Astrocyte (in vitro differentiated cells and primary cell): Measurements from ENCODE around the gene PRKG2. TPM values are rescaled to one million over a fixed set of nuclear protein-coding genes. Genes with fewer than 3 reads are reported as not detected.

Source experiments
- DNase-seq: peaks from one replicate; pipeline ENCODE4 v3.0.0-alpha.2; 2010; ENCODE audit warnings: low read depth
- FAIRE-seq: peaks from 2 replicates; lab custom pipeline; 2011; peaks lifted over from hg19 to GRCh38; lab: Jason Lieb, UNC
- H2AFZ ChIP-seq: 2 replicates; pipeline ENCODE4 v1.6.0; 2012; ENCODE audit warnings: low read depth, low read length, inconsistent platforms
- H3K27ac ChIP-seq: 2 replicates; pipeline ENCODE4 v1.5.1; 2011; ENCODE audit warnings: low read depth, low read length, inconsistent platforms
- H3K27me3 ChIP-seq: 2 replicates; pipeline ENCODE4 v1.6.0; 2011; ENCODE audit warnings: low read length, inconsistent platforms; ENCODE audit not compliant: insufficient read depth
- H3K36me3 ChIP-seq: 2 replicates; pipeline ENCODE4 v1.5.1; 2011; ENCODE audit warnings: low read length, inconsistent platforms; ENCODE audit not compliant: insufficient read depth
- H3K4me1 ChIP-seq: 2 replicates; pipeline ENCODE4 v1.5.1; 2011; ENCODE audit warnings: low read length, inconsistent platforms; ENCODE audit not compliant: insufficient read depth
- H3K4me2 ChIP-seq: 2 replicates; pipeline ENCODE4 v1.6.0; 2012; ENCODE audit warnings: low read length, inconsistent platforms
- H3K4me3 ChIP-seq: 2 replicates; pipeline ENCODE4 v1.5.1; 2011; ENCODE audit warnings: low read depth, mild to moderate bottlenecking, low read length, inconsistent platforms; ENCODE audit not compliant: insufficient read depth
- H3K79me2 ChIP-seq: 2 replicates; pipeline ENCODE4 v1.6.0; 2012; ENCODE audit warnings: mild to moderate bottlenecking, low read length, inconsistent platforms; ENCODE audit not compliant: insufficient read depth
- H3K9ac ChIP-seq: 2 replicates; pipeline ENCODE4 v1.6.0; 2012; ENCODE audit warnings: mild to moderate bottlenecking, low read length, inconsistent platforms
- H3K9me3 ChIP-seq: 2 replicates; pipeline ENCODE4 v1.5.1; 2012; ENCODE audit warnings: low read depth, mild to moderate bottlenecking, low read length, inconsistent platforms; ENCODE audit not compliant: insufficient read depth
- H4K20me1 ChIP-seq: 2 replicates; pipeline ENCODE4 v1.6.0; 2012; ENCODE audit warnings: low read length, inconsistent platforms; ENCODE audit not compliant: insufficient read depth
- H3K27ac Mint-ChIP-seq: one replicate; pipeline ENCODE4 v1.8.0; 2021; ENCODE audit warnings: mild to moderate bottlenecking, mixed read lengths; ENCODE audit not compliant: unreplicated experiment
- H3K27me3 Mint-ChIP-seq: one replicate; pipeline ENCODE4 v1.8.0; 2021; ENCODE audit warnings: low read depth, mixed read lengths; ENCODE audit not compliant: unreplicated experiment
- H3K36me3 Mint-ChIP-seq: one replicate; pipeline ENCODE4 v1.8.0; 2021; ENCODE audit warnings: low read depth, mixed read lengths; ENCODE audit not compliant: unreplicated experiment
- H3K4me1 Mint-ChIP-seq: one replicate; pipeline ENCODE4 v1.8.0; 2021; ENCODE audit warnings: low read depth, mixed read lengths; ENCODE audit not compliant: unreplicated experiment
- H3K4me3 Mint-ChIP-seq: one replicate; pipeline ENCODE4 v1.8.0; 2021; ENCODE audit warnings: mild to moderate bottlenecking, moderate library complexity, mixed read lengths; ENCODE audit not compliant: unreplicated experiment
- H3K9me3 Mint-ChIP-seq: one replicate; pipeline ENCODE4 v1.8.0; 2021; ENCODE audit warnings: mild to moderate bottlenecking, mixed read lengths; ENCODE audit not compliant: unreplicated experiment
- EZH2 ChIP-seq: IDR thresholded peaks from 2 replicates; pipeline ENCODE4 v1.6.1; 2012; ENCODE audit warnings: mild to moderate bottlenecking, low read length, inconsistent platforms; ENCODE audit not compliant: insufficient read depth
- total RNA-seq: library from RNA; stranded (reverse); gene quantifications from 2 replicates; pipeline ENCODE4 v1.2.1, GENCODE V29; 2021
- TF ChIP-seq, protein P1 (sequence below): IDR thresholded peaks from 2 replicates; pipeline ENCODE4 v1.5.1; 2011; ENCODE audit warnings: low read depth, mild to moderate bottlenecking, inconsistent platforms, low read length, moderate library complexity; ENCODE audit not compliant: insufficient read depth

Gene PRKG2
- total RNA-seq, 1 donor from 2014 or later: 0.23 TPM

DNA sequence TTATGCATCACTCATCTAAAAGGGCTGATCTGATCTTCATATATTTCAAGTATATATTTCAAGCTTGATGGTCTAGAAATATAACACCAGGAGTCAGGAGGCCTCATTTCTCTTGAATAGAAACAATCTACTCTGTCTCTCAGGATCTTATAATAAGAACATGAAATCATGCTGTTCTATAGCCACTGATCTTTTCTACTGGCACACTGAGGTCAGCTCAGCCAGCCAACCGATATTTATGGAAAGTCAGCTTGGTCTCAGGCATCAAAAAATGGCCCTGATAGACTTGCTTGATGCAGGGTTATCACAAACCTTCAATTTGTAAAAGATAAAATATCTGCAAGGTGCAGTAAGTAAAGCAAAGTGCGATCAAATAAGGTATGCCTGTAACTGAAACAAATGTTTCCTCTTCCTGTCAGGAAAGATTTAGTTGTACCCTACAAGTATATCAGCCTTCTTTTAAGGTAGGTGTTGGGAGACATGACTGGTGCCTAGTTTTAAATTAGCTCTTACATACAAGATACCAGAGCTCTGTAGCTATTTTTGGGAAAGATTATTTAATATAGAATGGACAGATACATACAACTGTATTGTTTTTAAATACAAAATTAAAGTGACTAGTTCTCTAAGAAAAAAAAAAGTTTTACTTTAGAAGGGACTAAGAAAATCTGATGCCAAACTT, 121.2 kb downstream of the PRKG2 start:
- H3K4me3 ChIP-seq: no peak overlapping the region
- H2AFZ ChIP-seq: no peak overlapping the region
- no peaks in the 10 kb centered on the region for H3K79me2 ChIP-seq
- H3K27me3 Mint-ChIP-seq: no peaks in the 10 kb centered on the region
- no peaks in the 10 kb centered on the region for H3K4me1 Mint-ChIP-seq
- FAIRE-seq (no peak), DNase-seq (no peak)
- no peaks in the 10 kb centered on the region for H3K4me1 ChIP-seq
- H3K9me3 ChIP-seq: no peaks in the 10 kb centered on the region
- no peak overlapping the region for H3K4me2 ChIP-seq
- H3K9me3 Mint-ChIP-seq: no peaks in the 10 kb centered on the region
- no peak overlapping the region for H3K27ac ChIP-seq
- no peaks in the 10 kb centered on the region for H3K36me3 ChIP-seq
- H3K27ac Mint-ChIP-seq: no peak overlapping the region
- H3K9ac ChIP-seq: no peak overlapping the region
- no peaks in the 10 kb centered on the region for H3K27me3 ChIP-seq
- no peak overlapping the region for H3K4me3 Mint-ChIP-seq
- TF ChIP-seq EZH2: no peak
- TF ChIP-seq, protein P1, sequence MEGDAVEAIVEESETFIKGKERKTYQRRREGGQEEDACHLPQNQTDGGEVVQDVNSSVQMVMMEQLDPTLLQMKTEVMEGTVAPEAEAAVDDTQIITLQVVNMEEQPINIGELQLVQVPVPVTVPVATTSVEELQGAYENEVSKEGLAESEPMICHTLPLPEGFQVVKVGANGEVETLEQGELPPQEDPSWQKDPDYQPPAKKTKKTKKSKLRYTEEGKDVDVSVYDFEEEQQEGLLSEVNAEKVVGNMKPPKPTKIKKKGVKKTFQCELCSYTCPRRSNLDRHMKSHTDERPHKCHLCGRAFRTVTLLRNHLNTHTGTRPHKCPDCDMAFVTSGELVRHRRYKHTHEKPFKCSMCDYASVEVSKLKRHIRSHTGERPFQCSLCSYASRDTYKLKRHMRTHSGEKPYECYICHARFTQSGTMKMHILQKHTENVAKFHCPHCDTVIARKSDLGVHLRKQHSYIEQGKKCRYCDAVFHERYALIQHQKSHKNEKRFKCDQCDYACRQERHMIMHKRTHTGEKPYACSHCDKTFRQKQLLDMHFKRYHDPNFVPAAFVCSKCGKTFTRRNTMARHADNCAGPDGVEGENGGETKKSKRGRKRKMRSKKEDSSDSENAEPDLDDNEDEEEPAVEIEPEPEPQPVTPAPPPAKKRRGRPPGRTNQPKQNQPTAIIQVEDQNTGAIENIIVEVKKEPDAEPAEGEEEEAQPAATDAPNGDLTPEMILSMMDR: no peak
- H3K36me3 Mint-ChIP-seq: no peaks in the 10 kb centered on the region
- H4K20me1 ChIP-seq: no peaks in the 10 kb centered on the region

DNA sequence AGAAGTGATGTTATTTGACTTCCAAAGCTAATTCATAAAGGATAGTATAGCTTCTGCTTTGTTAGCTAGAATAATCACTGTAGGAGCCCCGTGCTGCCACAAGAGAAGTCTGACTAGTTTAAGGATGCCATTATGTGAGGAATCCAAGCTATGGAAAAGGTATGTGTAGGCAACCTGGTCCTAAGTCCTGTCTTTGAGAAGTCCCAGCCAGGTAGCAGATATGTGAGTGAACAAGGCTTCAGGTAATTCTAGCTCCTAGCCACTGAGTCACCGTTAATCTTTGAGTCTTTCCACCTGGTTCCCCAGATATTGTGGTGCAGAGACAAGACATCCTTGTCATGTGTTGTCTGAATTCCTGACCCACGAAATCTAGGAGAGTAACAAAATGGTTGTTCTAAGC, 129.0 kb downstream of the PRKG2 start:
- Histone ChIP-seq H2AFZ (no peak overlapping the region), H3K4me2 (no peak overlapping the region), H3K36me3 (no peaks in the 10 kb centered on the region), H3K9ac (no peak overlapping the region), H3K9me3 (no peaks in the 10 kb centered on the region), H4K20me1 (no peaks in the 10 kb centered on the region), H3K79me2 (no peaks in the 10 kb centered on the region), H3K27ac (no peak overlapping the region), H3K4me3 (no peak overlapping the region), H3K27me3 (no peaks in the 10 kb centered on the region), H3K4me1 (no peaks in the 10 kb centered on the region)
- H3K27ac Mint-ChIP-seq: no peak overlapping the region
- no peaks in the 10 kb centered on the region for H3K36me3 Mint-ChIP-seq
- no peaks in the 10 kb centered on the region for H3K4me1 Mint-ChIP-seq
- no peaks in the 10 kb centered on the region for H3K27me3 Mint-ChIP-seq
- H3K9me3 Mint-ChIP-seq: no peaks in the 10 kb centered on the region
- FAIRE-seq (no peak), DNase-seq (no peak)
- H3K4me3 Mint-ChIP-seq: no peak overlapping the region
- TF ChIP-seq, protein P1: no peak
- no peak for TF ChIP-seq EZH2

DNA sequence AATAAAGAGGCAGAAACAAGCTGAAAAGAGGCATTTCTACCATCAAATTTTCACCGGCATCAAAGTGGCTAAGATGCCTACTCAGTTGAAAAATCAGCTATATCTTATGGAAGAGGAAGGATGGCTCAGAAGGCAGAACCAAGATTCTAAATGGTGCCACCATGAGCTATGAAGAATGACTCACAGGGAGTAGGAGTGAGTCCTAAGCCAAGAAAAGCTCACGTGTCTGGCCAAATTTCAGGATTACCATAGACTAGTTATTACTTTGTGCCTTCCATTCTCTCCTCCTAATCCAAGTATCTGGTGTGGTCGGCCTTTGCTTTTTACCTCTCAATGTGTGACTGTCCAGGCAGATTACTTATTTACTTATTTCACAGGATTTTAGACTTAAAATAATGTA, 129.7 kb downstream of the PRKG2 start:
- FAIRE-seq (no peak), DNase-seq (no peak)
- H3K36me3 Mint-ChIP-seq: no peaks in the 10 kb centered on the region
- Histone ChIP-seq H3K4me3 (no peak overlapping the region), H3K4me2 (no peak overlapping the region), H3K27me3 (no peaks in the 10 kb centered on the region), H3K4me1 (no peaks in the 10 kb centered on the region), H3K36me3 (no peaks in the 10 kb centered on the region), H3K79me2 (no peaks in the 10 kb centered on the region), H4K20me1 (no peaks in the 10 kb centered on the region), H2AFZ (no peak overlapping the region), H3K27ac (no peak overlapping the region), H3K9me3 (no peaks in the 10 kb centered on the region), H3K9ac (no peak overlapping the region)
- H3K9me3 Mint-ChIP-seq: peaks cover 2% of the 10 kb centered on the region
- H3K27ac Mint-ChIP-seq: no peak overlapping the region
- no peak overlapping the region for H3K4me3 Mint-ChIP-seq
- H3K4me1 Mint-ChIP-seq: no peaks in the 10 kb centered on the region
- TF ChIP-seq EZH2: no peak
- TF ChIP-seq, protein P1: no peak
- no peaks in the 10 kb centered on the region for H3K27me3 Mint-ChIP-seq
